MM.1S (cell line): Measurements from ENCODE around the gene PRLH.

Source experiments
- DNase-seq: peaks from one replicate; pipeline ENCODE4 v3.0.0-alpha.2; 2015
- H2AFZ ChIP-seq: fragments of 300-600 bp; sonication (generic); 2 replicates; pipeline ENCODE4 v1.6.0; 2016; ENCODE audit warnings: antibody characterized with exemption, low read length
- H3F3A ChIP-seq: fragments of 300-600 bp; sonication (generic); 2 replicates; pipeline ENCODE4 v1.6.1; 2016; ENCODE audit warnings: mild to moderate bottlenecking, antibody characterized with exemption, low read length, moderate library complexity, mixed read lengths; ENCODE audit not compliant: insufficient read depth
- H3K27ac ChIP-seq: fragments of 300-600 bp; sonication (generic); 2 replicates; pipeline ENCODE4 v1.5.1; 2016; ENCODE audit warnings: mild to moderate bottlenecking, low read length
- H3K27me3 ChIP-seq: fragments of 300-600 bp; sonication (generic); replicated peaks from 2 replicates; pipeline ENCODE4 v1.6.0; 2016; ENCODE audit warnings: low read length; ENCODE audit not compliant: insufficient read depth
- H3K36me3 ChIP-seq: fragments of 300-600 bp; sonication (generic); replicated peaks from 2 replicates; pipeline ENCODE4 v1.6.1; 2016; ENCODE audit warnings: mild to moderate bottlenecking, low read length, mixed read lengths; ENCODE audit not compliant: insufficient read depth
- H3K4me1 ChIP-seq: fragments of 300-600 bp; sonication (generic); 2 replicates; pipeline ENCODE4 v1.6.1; 2016; ENCODE audit warnings: low read length, mixed read lengths
- H3K4me2 ChIP-seq: fragments of 300-600 bp; sonication (generic); 2 replicates; pipeline ENCODE4 v1.6.0; 2016; ENCODE audit warnings: low read depth, low read length
- H3K4me3 ChIP-seq: fragments of 300-600 bp; sonication (generic); 2 replicates; pipeline ENCODE4 v1.5.1; 2016; ENCODE audit warnings: low read length, mixed read lengths
- H3K79me2 ChIP-seq: fragments of 300-600 bp; sonication (generic); 2 replicates; pipeline ENCODE4 v1.6.1; 2016; ENCODE audit warnings: mixed run types, low read length, mixed read lengths
- H3K9ac ChIP-seq: fragments of 300-600 bp; sonication (generic); 2 replicates; pipeline ENCODE4 v1.6.1; 2016; ENCODE audit warnings: low read length, mixed read lengths
- H3K9me2 ChIP-seq: fragments of 300-600 bp; sonication (generic); replicated peaks from 2 replicates; pipeline ENCODE4 v1.6.1; 2016; ENCODE audit warnings: mild to moderate bottlenecking, low read length, mixed read lengths; ENCODE audit not compliant: insufficient read depth
- H3K9me3 ChIP-seq: fragments of 300-600 bp; sonication (generic); replicated peaks from 2 replicates; pipeline ENCODE4 v1.6.1; 2016; ENCODE audit warnings: mild to moderate bottlenecking, low read length, mixed read lengths; ENCODE audit not compliant: insufficient read depth
- H4K20me1 ChIP-seq: fragments of 300-600 bp; sonication (generic); 2 replicates; pipeline ENCODE4 v1.6.1; 2016; ENCODE audit warnings: mild to moderate bottlenecking, low read length, moderate library complexity, mixed read lengths; ENCODE audit not compliant: insufficient read depth
- EZH2 ChIP-seq: fragments of 300-600 bp; sonication (generic); optimal IDR thresholded peaks from 2 replicates; pipeline ENCODE3; 2017; ENCODE audit warnings: low read depth, mild to moderate bottlenecking, antibody characterized with exemption, low read length, mixed read lengths
- EZH2phosphoT487 ChIP-seq: fragments of 300-600 bp; sonication (generic); IDR thresholded peaks from 2 replicates; pipeline ENCODE4 v1.6.1; 2018; ENCODE audit warnings: antibody characterized with exemption, low read length
- TF ChIP-seq, protein P1 (sequence below): fragments of 300-600 bp; sonication (generic); IDR thresholded peaks from 2 replicates; pipeline ENCODE4 v1.5.1; 2016; ENCODE audit warnings: antibody characterized with exemption, low read length, mixed read lengths

The PRLH gene

DNA sequence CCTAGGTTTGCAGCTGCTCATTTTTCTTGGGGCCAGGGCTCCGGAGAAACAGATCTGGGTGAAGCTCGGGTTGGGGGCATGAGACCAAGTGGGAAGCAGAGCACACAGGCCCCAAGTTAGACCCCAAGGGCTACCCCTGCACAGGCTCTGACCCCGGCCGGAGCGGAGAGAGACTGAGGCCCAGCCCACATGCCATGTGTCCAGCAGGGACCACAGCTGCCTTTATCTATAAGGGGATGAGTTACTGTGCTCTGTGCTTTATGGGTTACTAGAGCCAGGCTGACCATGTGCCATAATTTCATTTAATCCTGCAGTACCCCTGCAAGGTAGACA lies 30.3 kb upstream of the PRLH start:
- Histone ChIP-seq H3K27ac (no peak overlapping the region), H3K9me3 (no peaks in the 10 kb centered on the region), H3K9ac (no peak overlapping the region)

DNA sequence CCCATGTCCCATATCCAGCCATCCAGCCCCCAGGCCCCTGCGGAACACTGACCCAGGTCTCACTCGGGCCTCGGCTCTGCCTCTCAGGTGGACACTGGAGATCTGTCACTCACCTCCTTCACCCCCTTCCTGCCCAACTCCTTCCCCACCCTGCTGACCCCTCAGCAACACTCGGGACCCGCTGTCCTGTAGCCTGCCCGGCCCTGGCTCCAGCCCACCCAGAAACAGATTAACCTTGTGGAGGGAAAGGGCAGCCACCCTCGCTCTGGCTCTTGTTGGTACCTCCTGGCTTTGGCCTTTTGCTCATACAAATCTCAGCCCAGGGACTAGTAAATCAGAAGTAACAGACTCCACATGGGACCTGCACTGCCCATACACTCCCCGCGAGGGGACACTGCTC lies 29.8 kb upstream of the PRLH start:
- no peak for DNase-seq
- no peak overlapping the region for H3K27ac ChIP-seq
- H3K9ac ChIP-seq, result no peak overlapping the region
- H3K4me1 ChIP-seq, result peaks cover 6% of the 10 kb centered on the region
- H3K27me3 ChIP-seq, result no peaks in the 10 kb centered on the region
- TF ChIP-seq, protein P1, sequence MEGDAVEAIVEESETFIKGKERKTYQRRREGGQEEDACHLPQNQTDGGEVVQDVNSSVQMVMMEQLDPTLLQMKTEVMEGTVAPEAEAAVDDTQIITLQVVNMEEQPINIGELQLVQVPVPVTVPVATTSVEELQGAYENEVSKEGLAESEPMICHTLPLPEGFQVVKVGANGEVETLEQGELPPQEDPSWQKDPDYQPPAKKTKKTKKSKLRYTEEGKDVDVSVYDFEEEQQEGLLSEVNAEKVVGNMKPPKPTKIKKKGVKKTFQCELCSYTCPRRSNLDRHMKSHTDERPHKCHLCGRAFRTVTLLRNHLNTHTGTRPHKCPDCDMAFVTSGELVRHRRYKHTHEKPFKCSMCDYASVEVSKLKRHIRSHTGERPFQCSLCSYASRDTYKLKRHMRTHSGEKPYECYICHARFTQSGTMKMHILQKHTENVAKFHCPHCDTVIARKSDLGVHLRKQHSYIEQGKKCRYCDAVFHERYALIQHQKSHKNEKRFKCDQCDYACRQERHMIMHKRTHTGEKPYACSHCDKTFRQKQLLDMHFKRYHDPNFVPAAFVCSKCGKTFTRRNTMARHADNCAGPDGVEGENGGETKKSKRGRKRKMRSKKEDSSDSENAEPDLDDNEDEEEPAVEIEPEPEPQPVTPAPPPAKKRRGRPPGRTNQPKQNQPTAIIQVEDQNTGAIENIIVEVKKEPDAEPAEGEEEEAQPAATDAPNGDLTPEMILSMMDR, result no peak
- no peak for TF ChIP-seq EZH2
- no peak for TF ChIP-seq EZH2phosphoT487
- no peaks in the 10 kb centered on the region for H3K79me2 ChIP-seq
- H3K9me2 ChIP-seq, result no peaks in the 10 kb centered on the region
- no peaks in the 10 kb centered on the region for H3K9me3 ChIP-seq
- no peaks in the 10 kb centered on the region for H4K20me1 ChIP-seq
- H3F3A ChIP-seq, result peaks cover 5% of the 10 kb centered on the region; the same call in 1 of the 2 replicates
- H2AFZ ChIP-seq, result no peak overlapping the region
- no peak overlapping the region for H3K4me3 ChIP-seq
- H3K36me3 ChIP-seq, result no peaks in the 10 kb centered on the region
- H3K4me2 ChIP-seq, result no peak overlapping the region

More for the DNA sequence above, 30.3 kb upstream of the PRLH start:
- H3K4me1 ChIP-seq, result peaks cover 12% of the 10 kb centered on the region
- H3K4me3 ChIP-seq, result no peak overlapping the region
- no peaks in the 10 kb centered on the region for H3K36me3 ChIP-seq
- no peak for DNase-seq
- TF ChIP-seq EZH2, result no peak
- TF ChIP-seq, protein P1, result no peak
- no peak for TF ChIP-seq EZH2phosphoT487
- H2AFZ ChIP-seq, result no peak overlapping the region
- H3K27me3 ChIP-seq, result no peaks in the 10 kb centered on the region
- no peaks in the 10 kb centered on the region for H3K79me2 ChIP-seq
- no peaks in the 10 kb centered on the region for H4K20me1 ChIP-seq
- peaks cover 11% of the 10 kb centered on the region; the same call in 1 of the 2 replicates for H3F3A ChIP-seq
- H3K4me2 ChIP-seq, result no peak overlapping the region
- H3K9me2 ChIP-seq, result no peaks in the 10 kb centered on the region

DNA sequence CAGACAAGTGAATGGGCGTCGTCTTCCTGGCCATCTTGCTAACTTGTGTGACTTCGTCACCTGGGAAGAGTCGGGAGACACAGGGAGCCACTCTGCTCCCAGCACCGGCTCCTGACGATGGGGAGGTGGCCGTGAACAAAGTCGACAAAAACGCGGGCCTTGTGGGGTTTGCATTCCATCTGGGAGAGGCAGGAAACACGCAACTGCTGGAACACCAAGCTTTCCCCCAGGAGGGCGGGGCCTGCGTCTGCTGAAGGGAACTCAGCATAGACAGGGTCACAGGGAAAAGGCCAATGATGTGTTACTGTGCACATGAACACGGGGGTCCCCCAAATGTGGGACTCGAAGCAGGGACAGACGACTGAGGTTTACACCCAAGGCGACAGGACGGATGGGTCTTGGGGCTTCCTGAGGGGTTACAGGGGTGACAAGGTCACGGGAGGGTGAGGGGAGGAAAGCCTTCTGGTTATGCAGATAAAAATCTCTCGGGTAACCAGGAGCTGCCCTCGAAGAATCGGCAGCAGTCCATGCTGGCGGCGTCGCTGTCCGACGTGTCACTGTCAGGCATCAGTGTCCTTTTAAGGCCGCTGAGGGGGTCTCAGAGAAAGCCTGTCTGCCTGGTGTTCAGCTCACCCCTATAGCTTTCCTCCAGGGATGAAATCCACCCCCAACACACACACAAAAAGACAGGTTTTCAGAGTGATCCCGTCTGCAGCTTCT lies 28.2 kb upstream of the PRLH start:
- TF ChIP-seq EZH2 (no peak), EZH2phosphoT487 (no peak)
- TF ChIP-seq, protein P1, result no peak
- Histone ChIP-seq H3K79me2 (no peaks in the 10 kb centered on the region), H3K9me3 (no peaks in the 10 kb centered on the region), H3K27me3 (no peaks in the 10 kb centered on the region), H3K4me2 (no peak overlapping the region), H3F3A (no peaks in the 10 kb centered on the region), H2AFZ (no peak overlapping the region), H4K20me1 (no peaks in the 10 kb centered on the region), H3K9me2 (no peaks in the 10 kb centered on the region), H3K9ac (no peak overlapping the region), H3K4me1 (no peaks in the 10 kb centered on the region), H3K27ac (no peak overlapping the region), H3K36me3 (no peaks in the 10 kb centered on the region), H3K4me3 (no peak overlapping the region)
- DNase-seq, result no peak
